ENCODE measurements around the gene SLC9A5. TPM values are rescaled to one million over a fixed set of nuclear protein-coding genes. Genes with fewer than 3 reads are reported as not detected.

SLC9A5 gene
- total and polyA plus RNA-seq, 9 of the 15 experiments (the other 6 are each of a cell fraction or from before 2014, with no cell fraction given): 0.06 to 3.1 (median 1.2) TPM

GRCh38 chr16:67282447-67282805 lies 33.6 kb downstream of the SLC9A5 start:
- Histone ChIP-seq H3K9ac (ENCODE audit: insufficient read depth in 1 of 2, low read depth in 2 of 2, low read length in 2 of 2) (peak overlapping the region in 1 of 2 experiments; percentile 53; a peak in 1 of 4 replicates), H3K4me3 (no peak overlapping the region), H4K20me1 (replicated peaks; ENCODE audit: control insufficient read depth, insufficient read depth, low read length) (no peaks in the 10 kb centered on the region), H3K36me3 (ENCODE audit: control insufficient read depth, insufficient read depth, low read length) (peaks cover 31% of the 10 kb centered on the region; the same call in 2 of the 3 replicates), H3K27me3 (ENCODE audit: control insufficient read depth in 2 of 2, insufficient read depth in 2 of 2, low read length in 2 of 2) (no peaks in the 10 kb centered on the region), H2AFZ (ENCODE audit: low read depth, low read length) (no peak overlapping the region), H3K9me3 (replicated peaks; ENCODE audit: control insufficient read depth, insufficient read depth, low read depth, low read length) (no peaks in the 10 kb centered on the region), H3K79me2 (ENCODE audit: control insufficient read depth, insufficient read depth, low read length) (peaks cover 27% of the 10 kb centered on the region), H3K9me1 (ENCODE audit: control insufficient read depth, insufficient read depth, low read length) (peaks cover 3% of the 10 kb centered on the region), H3K4me1 (replicated peaks in 1 of 2; ENCODE audit: control insufficient read depth in 2 of 2, insufficient read depth in 2 of 2, low read length in 2 of 2) (peaks cover 18 to 50% of the 10 kb centered on the region in 2 experiments), H3K27ac (ENCODE audit: extremely low read depth, low read depth, low read length) (no peak overlapping the region), H3K4me2 (ENCODE audit: insufficient read depth, low read length) (no peak overlapping the region)
- DNase-seq (ENCODE audit: extremely low read depth in 1 of 4, low spot score in 3 of 4) (no peak), FAIRE-seq (no peak), ATAC-seq (no peak)
- 91% methylated on average over 10 of the region's 10 CpGs for WGBS (ENCODE audit: insufficient coverage, low coverage, missing lambda C conversion rate)
- intact Hi-C loops (cut with micrococcal nuclease) (no loop called here), in situ Hi-C loops (cut with MboI) (no loop called here)
- ChIA-PET CTCF (ENCODE audit: low intra/inter-chr PET ratio) (interaction anchor here (0.6 kb wide), 1 partner anchor 58 kb away, joined by 3 read pairs; no protein-coding TSS in a partner anchor), POLR2A (interaction anchor here (1.0 to 1.2 kb wide), 4 partner anchors 12 to 74 kb away, joined by 3 to 5 read pairs (median 4); no protein-coding TSS in a partner anchor)
- no TSS peak for BruUV-seq (replicated peaks)
- no peak for TF ChIP-seq SP2 (IDR thresholded peaks at IDR 0.05; ENCODE audit: extremely low read depth, low read depth, low read length, poor library complexity, severe bottlenecking)
- TF ChIP-seq ETV5 (CRISPR knock-in tag; IDR thresholded peaks at IDR 0.05; ENCODE audit: low read depth): no peak
- TF ChIP-seq LEF1 (IDR thresholded peaks at IDR 0.05): no peak
- no peak for TF ChIP-seq HSF4 (CRISPR knock-in tag; IDR thresholded peaks at IDR 0.05; ENCODE audit: borderline replicate concordance)
- TF ChIP-seq SIN3A (IDR thresholded peaks at IDR 0.05; ENCODE audit: borderline replicate concordance in 2 of 2, control insufficient read depth in 1 of 2, low read depth in 2 of 2, low read length in 2 of 2): no peak
- no peak for TF ChIP-seq ZBTB11 (CRISPR knock-in tag; IDR thresholded peaks at IDR 0.05)
- TF ChIP-seq RB1 (IDR thresholded peaks at IDR 0.05; ENCODE audit: low read depth): no peak
- no peak for TF ChIP-seq ZNF184 (CRISPR knock-in tag; IDR thresholded peaks at IDR 0.05)
- no peak for TF ChIP-seq HMG20A (CRISPR knock-in tag; conservative IDR thresholded peaks at IDR 0.05)
- no peak for TF ChIP-seq NRF1 (conservative IDR thresholded peaks at IDR 0.05 in 1 of 2, IDR thresholded peaks at IDR 0.05 in 1 of 2)
- TF ChIP-seq KDM2B (CRISPR knock-in tag; IDR thresholded peaks at IDR 0.05): no peak
- no peak for TF ChIP-seq C11orf30 (IDR thresholded peaks at IDR 0.05; ENCODE audit: low read depth)
- no peak for TF ChIP-seq SAFB (IDR thresholded peaks at IDR 0.05; ENCODE audit: borderline replicate concordance, low read depth, low read length)
- no peak for TF ChIP-seq SRSF9 (IDR thresholded peaks at IDR 0.05; ENCODE audit: borderline replicate concordance, low read depth, low read length)
- no peak for TF ChIP-seq THRA (IDR thresholded peaks at IDR 0.05)
- no peak for TF ChIP-seq ZNF639 (CRISPR knock-in tag; conservative IDR thresholded peaks at IDR 0.05 in 1 of 2, IDR thresholded peaks at IDR 0.05 in 1 of 2)

Data from K562 (cell line).